ENCODE results near the gene EFEMP2.

The EFEMP2 gene

DNA sequence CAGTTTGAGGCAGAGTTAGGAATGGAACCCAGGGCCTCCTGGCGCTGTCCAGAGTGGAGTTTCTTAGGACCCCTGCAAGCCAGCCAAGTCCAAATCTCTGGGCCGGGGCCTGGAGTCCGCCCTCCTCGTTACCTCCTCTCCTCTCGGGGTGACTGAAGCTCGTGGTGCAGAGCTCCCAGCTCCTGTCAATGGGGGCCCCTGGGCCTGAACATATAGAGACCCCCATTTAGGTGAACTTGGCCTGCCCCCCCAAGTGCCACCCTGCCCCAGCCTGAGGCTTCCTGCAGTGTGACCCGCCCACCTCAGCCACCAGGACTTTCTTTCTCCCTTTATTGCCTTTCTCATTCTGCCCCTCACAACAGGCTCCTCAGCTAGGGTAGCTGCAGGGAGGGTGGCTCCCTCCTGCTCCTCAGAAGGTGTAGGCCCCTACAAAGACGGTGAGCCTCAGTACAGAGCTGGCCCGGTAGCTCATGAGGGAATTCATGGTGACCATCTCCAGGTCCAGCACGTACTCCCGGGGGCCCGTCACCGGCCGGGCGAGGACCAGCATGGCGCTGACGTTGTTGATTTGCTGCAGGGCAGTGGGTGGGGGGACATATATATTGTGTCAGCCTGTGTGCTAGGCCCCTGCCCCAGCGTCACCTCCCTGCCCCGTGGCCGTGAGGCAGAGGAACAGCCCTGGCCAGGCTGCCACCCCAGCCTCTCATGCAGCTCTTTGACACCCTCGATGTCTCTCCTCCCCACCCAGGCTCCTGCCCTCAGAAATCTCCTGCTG lies 5.9 kb downstream of the EFEMP2 start:
- DNase-seq (ENCODE audit: low read depth), result no peak

- DNase-seq (ENCODE audit: low read depth), result no peak
These were observed 6.9 kb downstream of the EFEMP2 start for GRCh38 chr11:65865550-65866172.

- no peak for DNase-seq (ENCODE audit: low read depth)
These were observed 7.7 kb downstream of the EFEMP2 start for GRCh38 chr11:65864706-65865471.

- no peak for DNase-seq (ENCODE audit: low read depth)
These were observed 8.5 kb downstream of the EFEMP2 start for GRCh38 chr11:65863889-65864705.

DNA sequence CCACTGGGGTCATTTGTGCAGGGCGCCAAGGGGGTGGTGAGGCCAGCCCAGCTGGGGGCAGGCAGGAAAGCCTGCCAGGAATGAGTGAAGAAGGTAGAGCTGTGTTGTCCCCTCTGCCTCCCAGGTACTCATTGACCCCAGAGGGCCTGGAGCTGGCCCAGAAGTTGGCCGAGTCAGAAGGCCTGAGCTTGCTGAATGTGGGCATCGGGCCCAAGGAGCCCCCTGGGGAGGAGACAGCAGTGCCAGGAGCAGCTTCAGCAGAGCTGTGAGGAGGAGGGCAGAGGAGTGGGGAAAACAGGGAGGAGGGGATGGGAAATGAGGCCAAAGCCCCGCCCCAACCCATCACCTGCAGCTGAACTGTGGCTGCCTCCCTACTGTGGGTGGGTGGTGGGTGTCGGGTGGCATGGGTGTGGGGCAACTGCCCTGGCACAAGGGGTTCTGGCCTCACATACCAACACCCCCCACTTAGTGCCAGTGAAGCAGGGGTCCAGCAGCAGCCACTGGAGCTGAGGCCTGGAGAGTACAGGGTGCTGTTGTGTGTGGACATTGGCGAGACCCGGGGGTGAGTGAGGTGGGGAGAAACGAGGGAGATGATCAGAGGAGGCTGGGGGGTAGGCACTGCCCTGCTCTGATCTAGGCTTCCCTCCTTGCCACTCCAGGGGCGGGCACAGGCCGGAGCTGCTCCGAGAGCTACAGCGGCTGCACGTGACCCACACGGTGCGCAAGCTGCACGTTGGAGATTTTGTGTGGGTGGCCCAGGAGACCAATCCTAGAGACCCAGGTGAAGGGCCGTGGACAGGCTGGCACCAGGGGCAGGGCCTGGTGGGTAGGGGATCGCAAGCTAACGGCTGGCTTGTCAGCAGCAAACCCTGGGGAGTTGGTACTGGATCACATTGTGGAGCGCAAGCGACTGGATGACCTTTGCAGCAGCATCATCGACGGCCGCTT lies 9.4 kb downstream of the EFEMP2 start:
- DNase-seq (ENCODE audit: low read depth), result no peak

- DNase-seq (ENCODE audit: low read depth), result no peak
These were observed 10.3 kb downstream of the EFEMP2 start for GRCh38 chr11:65862191-65862735.

- no peak for DNase-seq (ENCODE audit: low read depth)
These were observed 10.9 kb downstream of the EFEMP2 start for GRCh38 chr11:65861533-65862183.

DNA sequence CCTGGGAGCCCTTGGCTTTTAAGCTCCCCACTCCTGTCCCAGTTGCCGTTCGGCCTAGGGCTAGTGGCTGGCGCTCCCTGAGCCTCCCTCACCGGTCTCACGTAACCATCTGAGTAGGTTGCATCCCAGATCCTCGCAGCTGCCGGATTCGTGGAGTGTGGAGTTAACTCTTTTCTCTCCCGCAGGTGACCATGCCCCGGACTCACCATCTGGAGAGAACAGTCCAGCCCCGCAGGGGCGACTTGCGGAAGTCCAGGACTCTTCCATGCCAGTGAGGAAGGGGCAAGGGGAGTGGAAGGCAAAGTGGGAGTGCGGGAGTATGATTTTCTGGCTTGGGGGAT lies 11.5 kb downstream of the EFEMP2 start:
- DNase-seq (ENCODE audit: low read depth), result no peak

DNA sequence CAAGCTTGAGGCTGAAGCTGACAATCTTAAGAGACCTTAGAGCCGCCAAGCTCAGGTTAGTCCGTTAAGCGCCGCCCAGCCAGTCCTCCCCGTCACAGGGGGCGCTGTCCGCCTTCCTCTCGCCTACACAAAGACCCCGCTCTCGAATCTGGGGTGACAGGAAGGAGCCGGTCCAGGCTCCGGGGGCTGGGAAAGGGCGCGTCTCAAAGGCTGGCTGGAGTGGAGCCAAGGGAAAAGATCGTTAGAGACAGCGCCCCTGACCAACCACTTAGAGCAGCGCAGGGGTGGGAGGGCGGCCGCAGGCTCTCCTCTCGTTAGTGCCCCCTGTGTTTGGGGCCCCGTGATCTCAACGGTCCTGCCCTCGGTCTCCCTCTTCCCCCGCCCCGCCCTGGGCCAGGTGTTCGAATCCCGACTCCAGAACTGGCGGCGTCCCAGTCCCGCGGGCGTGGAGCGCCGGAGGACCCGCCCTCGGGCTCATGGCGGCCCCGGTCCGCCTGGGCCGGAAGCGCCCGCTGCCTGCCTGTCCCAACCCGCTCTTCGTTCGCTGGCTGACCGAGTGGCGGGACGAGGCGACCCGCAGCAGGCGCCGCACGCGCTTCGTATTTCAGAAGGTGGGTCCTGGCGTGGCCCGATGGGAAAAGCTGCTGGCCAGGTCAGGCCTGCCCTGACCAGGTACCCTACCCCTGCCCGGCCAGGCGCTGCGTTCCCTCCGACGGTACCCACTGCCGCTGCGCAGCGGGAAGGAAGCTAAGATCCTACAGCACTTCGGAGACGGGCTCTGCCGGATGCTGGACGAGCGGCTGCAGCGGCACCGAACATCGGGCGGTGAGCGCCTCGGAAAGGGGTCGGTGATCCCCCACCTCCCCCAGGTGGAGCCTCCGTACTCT lies 12.1 kb downstream of the EFEMP2 start, which contains the start of gene MUS81:
TSS of gene MUS81 (plus strand) at position 156 of the 887 bp plus-strand sequence. CDS start at position 477, 321 bp downstream.
- DNase-seq (ENCODE audit: low read depth), result peak; percentile 98

GRCh38 chr11:65859812-65860277 lies 12.8 kb downstream of the EFEMP2 start:
- DNase-seq (ENCODE audit: low read depth), result no peak

DNA sequence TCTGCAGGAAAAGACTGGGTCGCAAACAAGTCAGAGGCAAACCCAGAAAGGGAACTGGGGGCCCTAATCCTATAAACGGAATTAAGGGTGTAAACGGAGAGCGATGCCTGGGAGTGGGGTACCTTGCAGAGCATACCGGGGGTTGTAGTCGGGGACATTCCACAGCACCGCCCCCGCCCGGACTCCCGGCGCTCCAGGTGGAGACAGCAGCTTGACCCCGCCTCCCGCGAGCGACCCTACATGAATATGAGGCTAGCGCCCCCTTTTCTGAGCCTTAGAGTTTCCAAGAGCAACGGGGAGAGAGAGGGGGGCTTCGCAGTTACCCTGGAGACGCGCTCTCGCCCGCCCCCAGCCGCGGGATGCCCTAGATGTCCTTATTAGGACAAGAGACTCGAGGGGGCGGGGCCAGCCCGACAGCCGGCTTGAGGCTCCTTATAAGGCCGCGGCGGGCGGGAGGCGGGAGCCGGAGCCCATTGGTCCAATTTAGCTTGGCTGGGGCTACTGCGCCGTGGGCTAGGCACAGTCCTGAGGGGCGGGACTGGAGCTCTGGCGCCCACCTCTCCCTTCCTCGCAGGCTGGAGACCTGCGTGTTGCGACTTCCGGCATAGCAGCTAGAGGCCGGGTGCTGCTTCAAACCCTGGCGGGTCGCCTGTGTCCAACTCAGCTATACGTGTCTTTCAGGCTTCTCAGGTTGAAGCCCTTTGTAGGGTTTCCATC lies 13.3 kb downstream of the EFEMP2 start:
- DNase-seq (ENCODE audit: low read depth), result peak; percentile 99

DNA sequence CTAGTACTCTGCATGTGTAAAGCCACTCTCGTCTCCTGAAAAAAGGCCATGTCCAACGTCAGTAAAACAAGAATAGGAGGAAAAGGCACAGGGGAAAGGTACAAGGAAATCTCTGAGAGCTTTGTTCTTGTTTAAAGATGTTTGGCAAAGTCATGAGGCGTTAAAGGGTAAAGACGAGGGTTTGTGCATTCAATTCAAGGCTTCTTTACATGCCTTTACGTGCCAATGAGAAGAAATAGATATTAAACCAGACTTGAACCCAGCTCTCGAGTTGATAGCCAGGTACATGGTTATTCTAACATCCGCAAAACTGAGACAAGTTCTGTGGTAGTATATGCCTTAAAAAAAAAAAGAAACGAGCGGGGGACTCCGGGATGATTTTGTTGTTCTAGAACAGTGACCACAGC lies 13.9 kb downstream of the EFEMP2 start:
- DNase-seq (ENCODE audit: low read depth), result no peak

GRCh38 chr11:65857853-65858680 lies 14.5 kb downstream of the EFEMP2 start, which contains the start of gene CFL1:
Gene CFL1 (minus strand): TSS chr11:65858180. CDS start chr11:65858099, 81 bp downstream.
- peak; percentile 99 for DNase-seq (ENCODE audit: low read depth)

DNA sequence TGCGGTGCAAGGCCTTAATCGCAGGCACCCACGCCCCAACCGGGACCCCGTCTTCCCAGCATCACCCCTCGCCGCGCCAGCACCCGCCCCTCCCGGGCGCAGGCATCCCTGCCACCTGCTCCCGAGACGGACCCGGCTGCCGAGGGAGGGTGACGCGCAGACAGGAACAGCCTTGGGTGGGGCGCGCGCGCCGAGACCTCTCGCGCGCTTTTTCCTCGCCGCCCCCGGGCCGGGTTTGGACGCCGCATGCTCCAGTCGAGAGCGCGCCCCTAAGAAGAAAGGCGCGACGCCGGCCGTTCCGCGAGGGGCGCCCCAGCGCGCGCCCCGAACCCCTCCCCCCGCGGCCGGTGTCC lies 15.1 kb downstream of the EFEMP2 start:
- no peak for DNase-seq (ENCODE audit: low read depth)

DNA sequence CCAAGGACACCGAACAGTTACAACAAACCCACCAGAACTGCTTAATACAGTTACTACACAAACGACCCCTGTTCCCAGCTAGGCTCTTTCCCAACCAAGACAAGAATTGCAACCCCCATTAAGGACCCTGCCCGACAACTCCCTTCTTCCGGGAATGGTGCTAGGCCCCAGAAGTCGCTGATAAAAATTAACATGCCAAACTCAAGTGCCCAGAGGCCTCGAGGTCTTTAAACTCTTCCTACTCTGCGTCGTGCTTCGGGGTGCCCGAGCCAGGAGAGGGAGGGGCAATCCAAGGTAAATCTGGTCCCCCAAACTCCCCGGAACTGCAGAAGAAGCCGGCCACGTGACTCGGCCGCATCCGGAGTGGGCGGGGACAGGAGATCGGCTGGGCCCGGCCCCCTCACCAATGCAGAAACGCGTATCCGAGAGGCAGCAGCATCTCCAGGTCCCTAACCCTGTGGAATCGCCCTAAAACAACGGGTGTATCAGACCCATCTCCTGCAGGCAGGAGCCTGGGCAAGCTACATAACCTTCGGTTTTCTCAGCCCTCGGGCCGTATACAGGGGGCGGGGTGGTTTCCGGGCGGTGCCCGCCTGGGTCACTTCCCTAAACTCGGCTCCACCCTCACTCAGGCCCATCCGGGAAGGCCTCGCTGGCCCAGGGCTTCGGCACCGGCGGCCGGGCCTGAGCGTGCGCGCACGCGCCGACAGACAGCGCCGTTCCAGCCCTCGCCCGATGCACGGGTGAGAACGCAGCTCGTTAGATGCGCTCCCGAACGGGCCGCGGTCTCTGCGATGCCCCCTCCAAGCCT lies 15.7 kb downstream of the EFEMP2 start:
- DNase-seq (ENCODE audit: low read depth), result peak; percentile 66

DNA sequence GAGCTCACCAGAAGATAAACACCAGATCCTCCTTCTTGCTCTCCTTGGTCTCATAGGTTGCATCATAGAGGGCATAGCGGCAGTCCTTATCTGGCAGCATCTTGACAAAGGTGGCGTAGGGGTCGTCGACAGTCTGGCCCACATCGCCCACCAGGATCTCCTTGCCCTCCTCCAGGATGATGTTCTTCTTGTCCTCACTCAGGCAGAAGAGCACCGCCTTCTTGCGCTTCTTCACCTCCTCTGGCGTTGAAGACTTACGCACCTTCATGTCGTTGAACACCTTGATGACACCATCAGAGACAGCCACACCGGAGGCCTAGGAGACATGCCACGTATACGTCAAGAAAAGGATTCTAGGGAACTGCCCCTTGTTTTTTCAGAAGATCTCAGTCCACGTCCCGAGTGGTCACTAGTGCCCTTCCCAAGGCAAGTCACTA lies 16.7 kb downstream of the EFEMP2 start:
- DNase-seq (ENCODE audit: low read depth), result no peak

All from iris pigment epithelial cell (primary cell).